GM12878 (cell line): ENCODE data around the gene USP37.

Experiments used
- CBX3 ChIP-seq: fragments of 200-600 bp; sonication (generic); IDR thresholded peaks from 2 replicates; pipeline ENCODE4 v1.6.1; 2016; ENCODE audit warnings: low read depth, borderline replicate concordance
- EP300 ChIP-seq, 2 experiments: fragments of 150-350 bp in 1 of 2; IDR thresholded peaks; 2 replicates each; pipeline ENCODE4 v1.6.1; 2011 to 2012; ENCODE audit warnings: low read depth in 2 of 2, low read length in 2 of 2, borderline replicate concordance in 1 of 2, improper control_type of control experiment in 1 of 2, inconsistent platforms in 1 of 2; ENCODE audit not compliant: control insufficient read depth in 1 of 2
- ESRRA ChIP-seq: IDR thresholded peaks from 2 replicates; pipeline ENCODE4 v1.6.1; 2012; ENCODE audit warnings: mild to moderate bottlenecking, low read length, improper control_type of control experiment
- FOXK2 ChIP-seq: fragments of 450-650 bp; IDR thresholded peaks from 2 replicates; pipeline ENCODE4 v1.6.1; 2017; ENCODE audit warnings: mild to moderate bottlenecking, moderate library complexity
- NR2F1 ChIP-seq: fragments of 450-650 bp; conservative IDR thresholded peaks from 2 replicates; pipeline ENCODE4 v1.6.1; 2017; ENCODE audit warnings: mild to moderate bottlenecking
- SMAD5 ChIP-seq: IDR thresholded peaks from 2 replicates; pipeline ENCODE4 v1.6.1; 2016; ENCODE audit warnings: antibody characterized with exemption, low read depth
- TAF1 ChIP-seq: IDR thresholded peaks from 2 replicates; pipeline ENCODE4 v1.6.1; 2011; ENCODE audit warnings: mild to moderate bottlenecking, low read depth, low read length, borderline replicate concordance
- TBL1XR1 ChIP-seq: IDR thresholded peaks from 2 replicates; pipeline ENCODE4 v1.6.1; 2012; ENCODE audit warnings: low read depth, low read length, improper control_type of control experiment
- TCF7 ChIP-seq: IDR thresholded peaks from 2 replicates; pipeline ENCODE4 v1.6.1; 2014; ENCODE audit warnings: antibody characterized with exemption, borderline replicate concordance
- ZBTB33 ChIP-seq: fragments of 450-650 bp; IDR thresholded peaks from 2 replicates; pipeline ENCODE4 v1.6.1; 2017; ENCODE audit warnings: mild to moderate bottlenecking
- ZNF24 ChIP-seq: fragments of 450-650 bp; IDR thresholded peaks from 2 replicates; pipeline ENCODE4 v1.6.1; 2017; ENCODE audit warnings: antibody characterized with exemption, mild to moderate bottlenecking
- TF ChIP-seq, protein P1 (sequence below), 3 experiments: IDR thresholded peaks in 2 of 3; conservative IDR thresholded peaks in 1 of 3; 2 replicates each; pipeline ENCODE4 v1.5.1; 2011; ENCODE audit warnings: low read depth in 3 of 3, low read length in 3 of 3, mild to moderate bottlenecking in 3 of 3, control low read depth in 2 of 3, moderate library complexity in 2 of 3, inconsistent platforms in 1 of 3, mixed read lengths in 1 of 3; ENCODE audit not compliant: control insufficient read depth in 2 of 3, insufficient read depth in 1 of 3; ENCODE audit errors: extremely low read depth in 1 of 3

DNA sequence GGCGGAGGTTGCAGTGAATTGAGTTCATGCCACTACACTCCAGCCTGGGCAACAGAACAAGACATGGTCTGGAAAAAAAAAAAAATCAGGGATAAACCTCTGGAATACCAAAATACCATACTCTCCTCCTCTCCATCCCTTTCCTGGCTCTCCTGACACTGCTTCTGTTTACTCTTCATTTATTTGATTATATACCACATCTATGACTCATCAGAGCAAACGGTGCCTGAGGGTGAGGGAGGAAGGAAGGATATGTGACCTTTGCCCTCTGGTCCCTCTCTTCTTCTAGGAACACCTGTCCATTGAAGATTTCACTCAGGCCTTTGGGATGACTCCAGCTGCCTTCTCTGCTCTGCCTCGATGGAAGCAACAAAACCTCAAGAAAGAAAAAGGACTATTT lies 119.2 kb downstream of the USP37 start:
- TF ChIP-seq ZNF24 = no peak
- TF ChIP-seq CBX3 = no peak
- no peak for TF ChIP-seq EP300 (IDR thresholded peaks at IDR 0.05; ENCODE audit: borderline replicate concordance in 1 of 2, control insufficient read depth in 1 of 2, low read depth in 2 of 2, low read length in 2 of 2)
- no peak for TF ChIP-seq FOXK2
- TF ChIP-seq TCF7 = no peak
- TF ChIP-seq, protein P1, sequence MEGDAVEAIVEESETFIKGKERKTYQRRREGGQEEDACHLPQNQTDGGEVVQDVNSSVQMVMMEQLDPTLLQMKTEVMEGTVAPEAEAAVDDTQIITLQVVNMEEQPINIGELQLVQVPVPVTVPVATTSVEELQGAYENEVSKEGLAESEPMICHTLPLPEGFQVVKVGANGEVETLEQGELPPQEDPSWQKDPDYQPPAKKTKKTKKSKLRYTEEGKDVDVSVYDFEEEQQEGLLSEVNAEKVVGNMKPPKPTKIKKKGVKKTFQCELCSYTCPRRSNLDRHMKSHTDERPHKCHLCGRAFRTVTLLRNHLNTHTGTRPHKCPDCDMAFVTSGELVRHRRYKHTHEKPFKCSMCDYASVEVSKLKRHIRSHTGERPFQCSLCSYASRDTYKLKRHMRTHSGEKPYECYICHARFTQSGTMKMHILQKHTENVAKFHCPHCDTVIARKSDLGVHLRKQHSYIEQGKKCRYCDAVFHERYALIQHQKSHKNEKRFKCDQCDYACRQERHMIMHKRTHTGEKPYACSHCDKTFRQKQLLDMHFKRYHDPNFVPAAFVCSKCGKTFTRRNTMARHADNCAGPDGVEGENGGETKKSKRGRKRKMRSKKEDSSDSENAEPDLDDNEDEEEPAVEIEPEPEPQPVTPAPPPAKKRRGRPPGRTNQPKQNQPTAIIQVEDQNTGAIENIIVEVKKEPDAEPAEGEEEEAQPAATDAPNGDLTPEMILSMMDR (IDR thresholded peaks at IDR 0.05 in 2 of 3, conservative IDR thresholded peaks at IDR 0.05 in 1 of 3; ENCODE audit: control insufficient read depth in 2 of 3, extremely low read depth in 1 of 3, insufficient read depth in 1 of 3, low read depth in 3 of 3, low read length in 3 of 3) = no peak
- no peak for TF ChIP-seq ZBTB33
- TF ChIP-seq TBL1XR1 = no peak
- TF ChIP-seq SMAD5 = no peak
- TF ChIP-seq TAF1 = no peak
- no peak for TF ChIP-seq ESRRA
- no peak for TF ChIP-seq NR2F1
